PFSK-1 (cell line): Measurements from ENCODE around the gene HACD4.

Experiments used
- FOXP2 ChIP-seq: optimal IDR thresholded peaks from 2 replicates; pipeline ENCODE3; 2011; ENCODE audit warnings: borderline replicate concordance, control low read depth, inconsistent platforms; ENCODE audit not compliant: insufficient read depth; ENCODE audit errors: extremely low read length, extremely low read depth
- POLR2AphosphoS5 ChIP-seq: IDR thresholded peaks from 2 replicates; pipeline ENCODE4 v1.6.1; 2012; ENCODE audit warnings: low read depth, mild to moderate bottlenecking, control low read depth, low read length, moderate library complexity
- REST ChIP-seq, 2 experiments: IDR thresholded peaks; 2 replicates each; pipeline versions ENCODE4 v1.6.1 to v1.8.0; 2011 to 2012; ENCODE audit warnings: low read depth in 2 of 2, low read length in 2 of 2, control low read depth in 1 of 2, inconsistent platforms in 1 of 2, mild to moderate bottlenecking in 1 of 2, moderate library complexity in 1 of 2; ENCODE audit not compliant: insufficient read depth in 1 of 2
- SIN3A ChIP-seq: IDR thresholded peaks from 2 replicates; pipeline ENCODE4 v1.6.1; 2012; ENCODE audit warnings: mild to moderate bottlenecking, low read length, moderate library complexity, borderline replicate concordance; ENCODE audit not compliant: insufficient read depth
- TAF1 ChIP-seq: IDR thresholded peaks from 2 replicates; pipeline ENCODE4 v1.6.1; 2012; ENCODE audit warnings: low read length, control low read depth, borderline replicate concordance; ENCODE audit not compliant: insufficient read depth

- TF ChIP-seq TAF1, result no peak
- TF ChIP-seq SIN3A, result no peak
- TF ChIP-seq FOXP2, result no peak
- no peak for TF ChIP-seq POLR2AphosphoS5
- TF ChIP-seq REST (IDR thresholded peaks at IDR 0.05; ENCODE audit: insufficient read depth in 1 of 2, low read depth in 2 of 2, low read length in 2 of 2), result no peak
These were observed 33.9 kb downstream of the HACD4 start for GRCh38 chr9:20997503-20998076.
